GM18873 (cell line): ENCODE measurements around the gene HACE1.

Experiments
- ATAC-seq: cut with Tn5 transposase; IDR thresholded peaks from one replicate; pipeline ENCODE4 v1.9.1; 2021; ENCODE audit warnings: mild to moderate bottlenecking, moderate library complexity, moderate number of reproducible peaks; ENCODE audit not compliant: unreplicated experiment, low FRiP score

HACE1 gene

DNA sequence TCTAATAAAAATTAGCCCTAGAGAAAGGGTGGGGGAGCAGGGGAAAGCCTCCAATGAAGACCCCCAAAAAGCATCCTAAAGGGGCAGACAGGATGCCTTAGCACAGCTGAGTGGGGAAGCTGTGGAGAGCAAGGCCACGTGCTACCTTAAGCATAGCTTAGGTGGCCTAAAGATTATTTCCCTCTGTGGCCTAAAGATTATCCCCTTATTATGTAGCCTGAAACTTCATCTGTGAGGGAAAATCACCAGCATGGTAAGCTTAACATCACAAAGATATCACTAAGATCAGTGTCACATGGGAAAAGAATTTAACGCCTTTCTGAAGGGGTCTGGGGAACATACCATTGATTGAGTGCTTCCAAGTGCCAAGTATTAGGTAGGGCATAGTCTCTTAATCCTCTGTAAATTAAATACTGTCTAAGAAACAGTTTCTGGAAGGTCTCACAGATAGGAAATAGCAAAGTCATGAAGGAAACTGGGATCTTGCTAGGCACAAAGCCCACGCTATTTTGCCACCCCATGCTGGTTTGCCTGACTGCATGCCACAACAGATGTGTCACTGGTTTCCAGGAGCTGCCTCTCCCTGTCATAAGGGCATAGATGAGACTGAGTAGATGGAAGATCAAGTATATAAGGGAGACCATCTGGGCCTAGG is 170.0 kb downstream of the HACE1 start:
- no peak for ATAC-seq

DNA sequence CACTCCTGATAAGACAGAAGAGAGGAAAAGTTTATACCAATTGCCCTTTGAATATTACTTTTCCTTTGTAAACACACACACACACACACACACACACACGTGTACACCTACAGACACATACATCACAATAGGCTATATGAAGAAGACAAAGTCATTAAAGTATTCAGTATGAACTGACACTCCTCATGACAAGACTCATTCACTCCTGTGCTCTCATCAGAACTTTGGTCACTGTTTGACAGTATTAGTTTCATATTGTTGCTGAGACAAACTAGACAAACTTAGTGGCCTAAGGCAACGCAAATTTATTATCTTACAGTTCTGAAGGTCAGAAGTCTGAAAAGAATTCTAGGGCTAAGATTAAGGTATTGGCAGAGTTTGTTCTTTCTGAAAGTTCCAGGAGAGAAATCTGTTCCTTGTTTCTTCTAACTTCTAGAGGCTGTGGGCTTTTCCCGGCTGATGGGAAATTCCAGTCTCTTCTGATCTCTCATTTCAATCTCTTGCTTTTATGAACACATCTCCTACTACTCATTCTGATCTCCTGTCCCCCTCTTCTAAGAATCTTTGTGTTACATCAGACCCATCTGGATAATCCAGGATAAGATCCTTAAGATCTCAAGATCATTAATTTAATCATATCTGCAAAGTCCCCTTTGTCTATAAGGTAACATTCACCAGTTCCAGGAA is 171.3 kb downstream of the HACE1 start:
- ATAC-seq: peak; percentile 77

DNA sequence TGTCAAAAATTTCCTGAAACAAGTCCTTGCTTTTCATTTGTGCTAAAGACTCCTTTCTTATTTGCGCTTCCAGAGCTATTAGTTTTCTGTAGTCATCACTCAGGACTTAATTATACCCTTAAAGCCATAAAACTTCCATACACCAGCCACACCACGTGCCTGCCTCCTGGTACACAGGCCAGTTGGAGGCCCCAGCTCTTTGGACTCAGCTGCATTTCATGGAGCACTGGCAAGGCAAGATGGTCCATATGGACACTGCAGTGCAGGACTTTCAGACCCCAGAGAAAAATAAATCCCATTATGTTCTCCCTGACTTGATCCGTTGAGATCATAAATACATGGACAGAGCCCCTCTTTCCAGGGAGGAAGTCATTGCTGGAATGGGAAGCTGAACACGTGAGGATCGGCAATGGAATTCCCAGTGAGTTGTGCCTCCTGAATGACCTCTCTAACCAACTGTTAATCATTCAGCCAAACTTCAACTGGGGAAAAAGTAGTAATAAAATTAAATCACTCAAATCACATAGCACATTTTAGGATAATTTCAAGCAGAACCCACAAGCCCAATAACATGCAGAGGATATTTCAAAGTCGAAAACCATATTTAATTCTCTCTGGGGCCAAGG is 173.1 kb downstream of the HACE1 start:
- ATAC-seq: no peak

DNA sequence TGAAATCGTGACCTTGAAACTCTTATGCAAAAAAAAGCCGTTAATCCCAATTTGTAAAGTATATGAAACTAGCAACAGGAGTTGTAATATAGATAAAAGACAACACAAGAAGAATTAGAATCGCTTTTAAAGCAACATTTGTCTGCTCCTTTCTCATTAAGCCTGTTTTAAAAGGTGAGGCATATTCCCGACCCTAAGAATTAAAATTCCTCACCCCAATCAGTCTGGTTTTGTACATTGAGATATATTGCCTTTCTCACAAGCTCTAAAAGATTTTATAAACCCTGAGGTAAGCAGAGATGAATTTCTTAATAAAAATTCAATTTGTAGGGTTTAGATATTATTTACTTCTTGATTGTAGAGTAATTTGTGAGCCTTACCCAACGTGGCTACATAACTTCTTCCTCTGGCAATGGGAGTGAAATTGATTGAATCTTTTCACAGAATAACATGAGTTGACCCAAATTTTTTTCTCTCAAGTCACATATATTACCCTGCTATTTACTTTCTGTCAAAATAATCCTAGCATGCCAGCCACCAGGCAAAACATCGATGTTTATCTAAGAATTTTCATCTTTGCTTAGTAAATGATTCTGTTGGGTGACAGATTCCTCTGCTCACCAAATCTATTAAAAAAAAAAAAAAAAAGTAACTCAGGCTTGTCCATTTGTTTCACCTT is 173.7 kb downstream of the HACE1 start:
- ATAC-seq: no peak

DNA sequence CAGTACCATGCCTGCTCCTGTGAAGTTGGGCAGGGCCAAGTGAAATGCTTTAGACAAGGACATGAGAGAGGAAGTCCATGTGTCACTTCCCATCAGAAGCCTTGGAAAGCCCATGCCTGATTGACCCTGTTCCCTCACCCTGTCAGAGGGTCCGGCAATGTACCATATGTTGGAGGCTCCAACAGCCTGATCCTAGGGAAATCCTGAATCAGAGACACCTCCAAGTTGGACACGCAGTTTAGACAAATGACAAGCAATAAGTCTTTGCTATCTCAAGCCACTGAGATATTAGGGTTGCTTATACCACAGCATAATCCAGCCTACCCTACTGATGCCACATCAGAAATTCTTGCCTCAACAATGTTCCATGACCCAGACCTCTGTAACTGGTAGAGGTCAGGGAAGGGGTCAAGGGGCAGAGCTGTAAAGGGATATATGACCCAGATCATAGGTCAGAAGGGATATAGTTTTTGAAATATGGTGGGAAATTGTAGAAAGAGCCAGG is 174.8 kb downstream of the HACE1 start:
- no peak for ATAC-seq

DNA sequence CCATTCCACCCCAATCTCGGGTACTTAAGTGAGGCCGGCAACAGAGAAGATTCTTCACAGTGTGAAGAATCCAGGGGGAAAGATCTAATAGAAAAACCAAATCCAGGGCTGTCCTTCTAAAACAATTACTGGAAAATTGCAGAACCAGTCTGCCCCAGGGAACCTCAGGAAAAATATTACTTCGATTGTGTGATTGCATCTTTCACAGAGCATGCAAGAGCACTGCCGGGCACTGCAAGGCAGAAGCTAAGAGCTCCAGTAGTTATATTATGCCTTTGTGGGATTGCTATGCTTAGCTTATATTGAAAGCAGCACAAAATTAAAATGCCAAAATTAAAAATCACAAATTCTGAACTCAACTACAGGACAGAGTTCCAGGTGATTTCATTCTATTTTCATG is 175.9 kb downstream of the HACE1 start:
- ATAC-seq: no peak

DNA sequence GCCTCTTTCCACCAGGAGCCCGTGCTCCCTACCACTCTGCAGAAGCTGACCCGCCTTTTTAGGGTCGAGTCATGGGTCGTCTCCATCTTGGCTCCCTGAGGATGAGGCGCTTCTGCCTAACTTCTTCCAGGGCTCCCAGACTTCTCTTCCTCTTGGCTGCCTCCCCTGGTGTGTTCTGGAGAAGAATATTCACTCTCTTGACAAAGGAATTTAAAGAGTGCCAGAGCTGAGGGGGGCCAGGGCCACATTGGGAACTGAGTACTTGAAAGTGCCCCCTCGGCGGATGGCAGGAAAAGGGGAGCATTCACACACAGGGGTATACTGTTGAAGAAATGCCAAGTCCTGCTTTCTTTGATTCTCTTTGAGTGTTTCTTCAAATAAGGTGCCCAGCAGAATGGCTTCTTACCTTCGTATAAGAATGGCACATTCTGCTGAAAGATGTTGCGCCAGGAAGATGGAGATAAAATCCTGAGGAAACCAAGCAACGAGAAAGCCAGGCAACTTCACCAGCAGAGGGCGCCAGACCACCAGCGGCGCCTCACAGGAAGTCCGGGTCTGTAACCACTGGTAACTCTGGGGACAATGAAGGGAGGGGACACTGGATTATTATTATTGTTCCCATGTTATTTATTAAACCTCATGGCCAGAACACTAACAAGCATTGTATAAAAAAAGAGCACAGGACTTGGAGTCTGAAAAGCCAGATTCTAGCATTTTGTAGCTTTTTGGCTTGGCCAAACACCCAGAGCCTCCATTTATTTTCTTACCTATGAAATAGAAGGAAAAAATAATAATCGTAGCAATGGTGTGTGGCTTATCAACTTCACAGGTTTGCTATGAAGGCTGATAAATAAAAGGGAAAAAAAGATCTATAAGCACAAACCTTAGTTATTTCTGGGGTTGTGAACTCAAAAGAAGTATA is 176.7 kb downstream of the HACE1 start:
- no peak for ATAC-seq

DNA sequence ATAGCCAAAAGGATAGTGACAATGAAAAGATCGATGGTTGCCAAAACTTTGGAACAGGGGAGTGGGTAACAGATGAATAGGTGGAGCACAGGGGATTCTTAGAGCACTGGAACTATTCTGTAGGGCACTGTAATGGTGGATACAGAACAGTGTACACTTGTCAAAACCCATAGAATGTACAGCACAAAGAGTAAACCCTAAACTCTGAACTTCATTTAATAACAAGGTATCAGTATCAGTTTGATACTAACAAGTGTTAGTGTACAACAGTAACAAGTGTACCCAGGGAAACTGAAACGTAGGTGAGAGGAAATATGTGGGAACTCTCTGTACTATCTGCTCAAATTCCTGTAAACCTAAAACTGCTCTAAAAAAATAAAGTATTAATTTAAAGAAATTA is 179.2 kb downstream of the HACE1 start:
- no peak for ATAC-seq

DNA sequence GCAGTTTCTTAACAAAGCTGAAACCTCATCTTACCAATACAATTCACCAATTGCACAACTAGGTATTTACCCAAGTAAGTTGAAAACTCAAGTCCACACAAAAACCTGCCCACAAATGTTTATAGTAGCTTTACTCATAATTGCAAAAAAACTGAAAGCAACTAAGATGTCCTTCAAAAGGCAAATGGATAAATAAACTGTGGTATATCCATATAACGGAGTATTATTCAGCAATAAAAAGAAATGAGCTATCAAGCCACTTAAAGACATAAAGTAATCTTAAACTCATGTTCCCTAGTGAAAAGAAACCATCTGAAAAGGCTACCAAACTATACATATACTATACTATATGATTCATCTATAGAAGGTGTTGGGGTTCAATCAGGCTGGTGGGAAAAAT is 179.7 kb downstream of the HACE1 start:
- ATAC-seq: no peak
